Measurements from ENCODE around the gene DDN.
A peak's percentile ranks its signal among the peaks of the same experiment; 100 is the strongest.

DDN gene

GRCh38 chr12:48999371-49000131 is at the start of gene DDN:
Gene DDN (minus strand): TSS chr12:48999375. CDS start chr12:48999287, 88 bp downstream.
- no peak for DNase-seq (ENCODE audit: low read depth)

- no peak for DNase-seq (ENCODE audit: low read depth)
These were observed 49.8 kb upstream of the DDN start for GRCh38 chr12:49048953-49049352.

GRCh38 chr12:49046129-49046895 is 47.1 kb upstream of the DDN start:
- no peak for DNase-seq (ENCODE audit: low read depth)

- DNase-seq (ENCODE audit: low read depth): no peak
These were observed 45.5 kb upstream of the DDN start for GRCh38 chr12:49044660-49045059.

GRCh38 chr12:49043856-49044258 is 44.7 kb upstream of the DDN start:
- DNase-seq (ENCODE audit: low read depth): peak; percentile 69

GRCh38 chr12:49043241-49043640 is 44.1 kb upstream of the DDN start:
- DNase-seq (ENCODE audit: low read depth): no peak

GRCh38 chr12:49041881-49042484 is 42.8 kb upstream of the DDN start:
- no peak for DNase-seq (ENCODE audit: low read depth)

- no peak for DNase-seq (ENCODE audit: low read depth)
These were observed 42.1 kb upstream of the DDN start for GRCh38 chr12:49041036-49041880.

- no peak for DNase-seq (ENCODE audit: low read depth)
These were observed 41.2 kb upstream of the DDN start for GRCh38 chr12:49040364-49040855.

GRCh38 chr12:49039421-49040363 is 40.5 kb upstream of the DDN start:
- DNase-seq (ENCODE audit: low read depth): no peak

GRCh38 chr12:49038291-49038955 is 39.2 kb upstream of the DDN start:
- DNase-seq (ENCODE audit: low read depth): no peak

- DNase-seq (ENCODE audit: low read depth): no peak
These were observed 38.7 kb upstream of the DDN start for GRCh38 chr12:49037947-49038237.

- DNase-seq (ENCODE audit: low read depth): no peak
These were observed 38.2 kb upstream of the DDN start for GRCh38 chr12:49037111-49037946.

- no peak for DNase-seq (ENCODE audit: low read depth)
These were observed 36.9 kb upstream of the DDN start for GRCh38 chr12:49036029-49036428.

- DNase-seq (ENCODE audit: low read depth): no peak
These were observed 35.1 kb upstream of the DDN start for GRCh38 chr12:49034286-49034622.

- DNase-seq (ENCODE audit: low read depth): no peak
These were observed 34.6 kb upstream of the DDN start for GRCh38 chr12:49033611-49034285.

- DNase-seq (ENCODE audit: low read depth): no peak
These were observed 33.7 kb upstream of the DDN start for GRCh38 chr12:49032679-49033447.

GRCh38 chr12:49032276-49032675 is 33.1 kb upstream of the DDN start:
- DNase-seq (ENCODE audit: low read depth): no peak
